ENCODE results near the gene ARL16.

- TF ChIP-seq CTCF (IDR thresholded peaks at IDR 0.05; ENCODE audit: low read depth, low read length) (no peak), EZH2phosphoT487 (IDR thresholded peaks at IDR 0.05; ENCODE audit: low read depth) (no peak)
Measured at GRCh38 chr17:81693509-81694210, 10.1 kb upstream of the ARL16 start.

Data from OCI-LY3 (cell line).